GM12872 (cell line): ENCODE data around the gene KAZN.

Experiments used
- CTCF ChIP-seq: IDR thresholded peaks from 3 replicates; pipeline ENCODE4 v1.5.1; 2011; ENCODE audit warnings: low read depth, mild to moderate bottlenecking, low read length, moderate library complexity; ENCODE audit not compliant: insufficient read depth

KAZN gene

GRCh38 chr1:15080328-15081007, 482.0 kb downstream of the KAZN start:
- no peak for TF ChIP-seq CTCF

DNA sequence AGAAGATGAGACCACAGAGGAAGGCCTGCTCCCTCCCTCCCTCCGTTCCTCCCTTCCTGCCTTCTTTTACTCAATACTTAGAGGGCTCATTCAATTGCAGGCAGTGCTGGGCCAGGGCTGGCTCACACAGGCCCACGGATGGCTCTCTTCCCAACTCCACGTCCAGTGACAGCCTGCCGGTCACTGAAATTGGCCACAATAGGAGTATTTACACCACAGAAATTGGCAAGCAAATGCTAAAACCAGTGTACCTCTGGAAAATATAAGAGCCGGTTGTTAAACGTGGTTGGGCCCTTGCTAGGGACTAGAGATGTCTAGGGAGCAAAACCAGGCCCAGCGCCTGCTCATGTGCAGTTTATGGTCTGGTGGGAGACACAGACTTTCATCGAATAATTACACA, 482.6 kb downstream of the KAZN start:
- TF ChIP-seq CTCF = no peak

DNA sequence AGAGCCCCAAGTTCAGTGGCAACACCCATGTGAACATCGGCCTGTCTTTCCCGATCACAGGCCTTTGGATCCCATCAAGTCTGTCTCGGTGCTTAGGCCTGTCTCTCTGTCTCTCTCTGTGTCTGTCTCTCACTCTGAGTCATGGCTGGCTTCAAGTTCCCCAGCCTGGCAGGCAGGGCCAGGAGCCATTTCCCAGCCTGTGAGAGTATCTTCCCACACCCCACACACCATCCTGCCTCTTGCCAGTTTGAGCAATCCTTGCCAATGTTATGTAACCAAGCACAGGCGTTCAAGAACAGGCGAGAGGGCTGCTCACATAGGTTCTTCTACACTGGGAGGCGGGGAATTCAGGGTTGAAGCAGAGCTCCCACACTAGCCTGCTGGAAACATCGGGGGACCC, 485.1 kb downstream of the KAZN start:
- no peak for TF ChIP-seq CTCF

DNA sequence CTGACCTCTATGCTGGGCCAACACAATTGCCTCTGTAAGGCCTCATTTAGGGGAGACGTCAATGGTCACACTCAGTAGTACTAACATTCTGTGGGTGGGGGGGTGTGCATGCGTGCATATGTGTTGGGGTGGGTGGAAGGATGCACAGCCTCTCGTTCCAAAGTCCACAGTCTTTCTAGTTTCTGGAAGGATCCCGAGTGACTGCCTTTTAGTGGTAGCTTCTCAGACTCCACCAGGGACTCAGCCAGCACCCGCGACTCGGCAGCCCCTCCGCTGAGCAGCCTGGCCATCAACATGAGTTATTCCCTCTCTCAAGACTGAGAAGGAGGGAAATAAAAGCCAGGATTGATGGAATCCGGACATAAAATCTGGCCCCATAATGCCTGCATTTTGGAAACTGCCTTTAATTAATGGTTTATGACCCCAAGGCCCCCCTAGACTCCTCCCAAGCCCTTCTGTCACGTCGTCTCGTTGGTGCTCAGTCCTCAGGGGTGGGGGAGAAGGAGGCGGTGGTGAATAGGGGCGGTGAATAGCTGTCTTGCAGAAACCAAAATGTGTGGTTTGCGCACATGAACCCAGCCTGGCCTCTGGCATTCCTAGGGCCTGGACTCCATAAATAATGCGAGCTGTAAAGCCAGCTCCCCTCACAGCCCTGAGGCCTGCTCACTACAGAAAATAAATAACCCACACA, 489.9 kb downstream of the KAZN start:
- TF ChIP-seq CTCF = no peak

- TF ChIP-seq CTCF = no peak
Observed at GRCh38 chr1:15089258-15089992, 490.9 kb downstream of the KAZN start.

DNA sequence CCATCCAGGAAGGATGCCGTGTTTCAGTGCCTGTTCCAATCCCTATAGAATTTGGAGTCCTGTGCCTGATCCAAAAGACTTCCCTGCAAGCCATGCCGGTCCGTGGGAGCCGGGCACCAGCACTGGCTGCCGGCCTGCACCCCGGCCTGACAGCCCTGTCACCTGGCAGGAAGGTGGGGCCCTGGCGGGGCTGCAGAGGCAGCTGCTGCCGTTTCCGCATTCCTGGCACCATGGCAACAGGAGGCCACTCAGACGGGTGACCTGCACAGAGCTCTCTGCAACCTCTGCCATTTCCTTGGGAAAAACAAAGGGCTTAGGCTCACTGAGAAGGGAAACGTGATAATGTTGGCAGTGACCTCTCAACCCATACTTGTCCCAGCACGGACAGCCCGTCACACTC, 491.9 kb downstream of the KAZN start:
- TF ChIP-seq CTCF = no peak

- TF ChIP-seq CTCF = no peak
Observed at GRCh38 chr1:15094056-15094455, 495.6 kb downstream of the KAZN start.
